Muscle layer of colon (tissue), 2 donors: ENCODE results near the gene TMEM203.

Experiments used
- H3K27ac ChIP-seq: one replicate; pipeline ENCODE4 v1.7.0; 2013; ENCODE audit warnings: low read depth, mild to moderate bottlenecking, low read length, moderate library complexity
- H3K27me3 ChIP-seq, 2 donors: one replicate each; pipeline ENCODE4 v1.7.0; 2013; ENCODE audit warnings: low read length in 2 of 2, mild to moderate bottlenecking in 2 of 2; ENCODE audit not compliant: insufficient read depth in 2 of 2, control insufficient read depth in 1 of 2
- H3K36me3 ChIP-seq: one replicate; pipeline ENCODE4 v1.7.0; 2013; ENCODE audit warnings: mild to moderate bottlenecking, low read length; ENCODE audit not compliant: insufficient read depth
- H3K4me1 ChIP-seq: one replicate; pipeline ENCODE4 v1.7.0; 2013; ENCODE audit warnings: mild to moderate bottlenecking, low read length; ENCODE audit not compliant: insufficient read depth
- H3K4me3 ChIP-seq, 2 donors: one replicate each; pipeline ENCODE4 v1.7.0; 2013; ENCODE audit warnings: low read length in 2 of 2, low read depth in 1 of 2, mild to moderate bottlenecking in 1 of 2, moderate library complexity in 1 of 2
- H3K9ac ChIP-seq: one replicate; pipeline ENCODE4 v1.7.0; 2013; ENCODE audit warnings: low read length
- H3K9me3 ChIP-seq: one replicate; pipeline ENCODE4 v1.7.0; 2013; ENCODE audit warnings: mild to moderate bottlenecking, low read length
- donor health status: abdominal sarcoma.
- donor health status: Adenocarcinoma of cecum.

TMEM203 gene

GRCh38 chr9:137218754-137219271 is 13.4 kb upstream of the TMEM203 start:
- Histone ChIP-seq H3K36me3 (no peaks in the 10 kb centered on the region), H3K9me3 (no peaks in the 10 kb centered on the region), H3K27me3 (no peaks in the 10 kb centered on the region), H3K9ac (no peak overlapping the region), H3K4me1 (peaks cover under 1% of the 10 kb centered on the region), H3K27ac (no peak overlapping the region), H3K4me3 (no peak overlapping the region)

DNA sequence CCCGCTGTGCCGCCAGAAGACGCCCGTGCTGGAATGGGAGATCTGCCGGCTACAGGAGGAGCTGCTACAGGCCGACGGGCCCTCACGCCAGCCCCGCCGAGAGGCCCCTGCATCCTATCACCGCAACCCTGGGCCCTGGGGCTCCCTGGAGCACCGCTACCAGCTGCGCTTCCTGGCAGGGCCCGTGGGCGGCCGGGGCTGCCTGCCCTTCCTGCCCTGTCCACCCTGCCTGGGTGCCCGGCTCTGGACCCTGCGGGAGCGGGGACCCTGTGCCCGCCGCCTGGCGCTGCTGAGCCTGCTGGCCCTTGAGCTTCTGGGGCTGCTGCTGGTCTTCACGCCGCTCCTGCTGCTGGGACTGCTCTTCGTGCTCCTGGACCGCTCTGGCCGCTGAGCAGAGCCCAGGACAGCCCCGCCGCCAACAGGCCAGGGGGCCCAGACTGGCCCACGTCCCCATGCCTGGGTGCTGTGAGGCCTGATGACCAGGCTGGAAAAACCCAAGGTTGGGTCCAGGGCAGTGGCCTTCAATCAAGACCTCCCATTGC is 12.8 kb upstream of the TMEM203 start:
- H3K4me1 ChIP-seq: no peaks in the 10 kb centered on the region

GRCh38 chr9:137217276-137218211 is 12.1 kb upstream of the TMEM203 start:
- H3K9ac ChIP-seq: no peak overlapping the region
- H3K4me3 ChIP-seq: no peak overlapping the region
- H3K27ac ChIP-seq: no peak overlapping the region
- no peaks in the 10 kb centered on the region for H3K36me3 ChIP-seq
- H3K27me3 ChIP-seq: no peaks in the 10 kb centered on the region
- no peaks in the 10 kb centered on the region for H3K9me3 ChIP-seq
- H3K4me1 ChIP-seq: no peaks in the 10 kb centered on the region

More for the DNA sequence above, 12.8 kb upstream of the TMEM203 start:
- Histone ChIP-seq H3K36me3 (no peaks in the 10 kb centered on the region), H3K27ac (no peak overlapping the region), H3K9ac (no peak overlapping the region), H3K9me3 (no peaks in the 10 kb centered on the region), H3K27me3 (no peaks in the 10 kb centered on the region), H3K4me3 (no peak overlapping the region)

DNA sequence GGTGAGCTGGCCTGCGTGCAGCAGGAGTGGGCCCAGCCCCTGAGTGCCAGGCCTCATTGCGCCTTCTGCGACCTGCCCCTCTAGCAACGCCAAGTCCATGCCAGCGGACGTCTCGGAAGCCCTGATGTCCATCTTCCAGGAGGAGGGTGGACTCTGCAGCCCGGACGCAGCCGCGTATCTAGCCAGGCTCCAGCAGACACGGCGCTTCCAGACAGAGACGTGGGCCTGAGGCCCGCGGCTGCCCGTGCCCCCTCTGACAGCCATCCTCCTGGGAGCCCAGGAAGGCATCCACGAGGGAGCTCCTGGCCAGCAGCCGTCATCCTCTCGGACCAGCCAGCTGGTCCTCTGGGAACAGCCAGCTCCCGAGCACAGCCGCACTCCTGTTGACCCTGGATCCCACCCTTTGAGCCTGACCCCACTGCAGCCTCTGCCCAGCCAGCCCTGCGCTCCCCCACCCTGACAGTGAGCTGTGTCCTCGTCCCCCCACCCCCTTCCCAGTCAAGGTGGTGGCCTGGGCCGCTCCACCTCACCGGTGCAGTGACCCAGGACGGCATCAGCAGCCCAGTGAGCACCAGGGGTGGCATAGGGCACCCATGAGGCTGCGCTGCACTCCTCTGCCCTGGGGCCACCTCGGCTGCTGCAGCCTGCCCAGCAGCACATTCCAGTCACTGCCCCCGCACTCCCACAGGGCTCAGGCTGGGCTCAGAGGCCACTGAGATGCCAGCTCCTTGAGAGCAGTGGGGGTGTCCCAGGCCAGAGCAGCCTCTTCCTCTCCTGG is 10.9 kb upstream of the TMEM203 start:
- no peaks in the 10 kb centered on the region for H3K4me1 ChIP-seq
- H3K4me3 ChIP-seq: no peak overlapping the region
- H3K9me3 ChIP-seq: no peaks in the 10 kb centered on the region
- no peaks in the 10 kb centered on the region for H3K36me3 ChIP-seq
- H3K27me3 ChIP-seq: no peaks in the 10 kb centered on the region
- no peak overlapping the region for H3K27ac ChIP-seq
- no peak overlapping the region for H3K9ac ChIP-seq

- H3K4me3 ChIP-seq: no peak overlapping the region
- no peaks in the 10 kb centered on the region for H3K36me3 ChIP-seq
- H3K27ac ChIP-seq: no peak overlapping the region
- no peaks in the 10 kb centered on the region for H3K27me3 ChIP-seq
- H3K9ac ChIP-seq: no peak overlapping the region
- H3K9me3 ChIP-seq: no peaks in the 10 kb centered on the region
- H3K4me1 ChIP-seq: no peaks in the 10 kb centered on the region
Observed at GRCh38 chr9:137215196-137215986, 9.9 kb upstream of the TMEM203 start.

GRCh38 chr9:137214620-137215019 is 9.2 kb upstream of the TMEM203 start:
- Histone ChIP-seq H3K9ac (no peak overlapping the region), H3K36me3 (no peaks in the 10 kb centered on the region), H3K4me1 (no peaks in the 10 kb centered on the region), H3K27ac (no peak overlapping the region), H3K4me3 (no peak overlapping the region), H3K27me3 (no peaks in the 10 kb centered on the region), H3K9me3 (no peaks in the 10 kb centered on the region)

GRCh38 chr9:137213160-137214060 is 8.0 kb upstream of the TMEM203 start:
- no peaks in the 10 kb centered on the region for H3K4me1 ChIP-seq
- no peak overlapping the region for H3K4me3 ChIP-seq
- H3K9me3 ChIP-seq: no peaks in the 10 kb centered on the region
- H3K36me3 ChIP-seq: no peaks in the 10 kb centered on the region
- H3K9ac ChIP-seq: no peak overlapping the region
- H3K27me3 ChIP-seq: no peaks in the 10 kb centered on the region
- no peak overlapping the region for H3K27ac ChIP-seq

GRCh38 chr9:137212520-137212919 is 7.1 kb upstream of the TMEM203 start:
- no peaks in the 10 kb centered on the region for H3K27me3 ChIP-seq
- no peaks in the 10 kb centered on the region for H3K9me3 ChIP-seq
- H3K27ac ChIP-seq: no peak overlapping the region
- no peaks in the 10 kb centered on the region for H3K36me3 ChIP-seq
- H3K4me3 ChIP-seq: no peak overlapping the region
- no peak overlapping the region for H3K9ac ChIP-seq
- H3K4me1 ChIP-seq: no peaks in the 10 kb centered on the region

GRCh38 chr9:137211532-137211931 is 6.1 kb upstream of the TMEM203 start:
- Histone ChIP-seq H3K9me3 (no peaks in the 10 kb centered on the region), H3K27ac (no peak overlapping the region), H3K4me1 (peaks cover 5% of the 10 kb centered on the region), H3K9ac (no peak overlapping the region), H3K4me3 (no peak overlapping the region), H3K36me3 (no peaks in the 10 kb centered on the region), H3K27me3 (no peaks in the 10 kb centered on the region)

- H3K36me3 ChIP-seq: no peaks in the 10 kb centered on the region
- no peaks in the 10 kb centered on the region for H3K27me3 ChIP-seq
- H3K9ac ChIP-seq: no peak overlapping the region
- H3K4me3 ChIP-seq: peak overlapping the region in 1 of 2 donors; percentile 97
- H3K27ac ChIP-seq: no peak overlapping the region
- H3K9me3 ChIP-seq: no peaks in the 10 kb centered on the region
- peaks cover 40% of the 10 kb centered on the region for H3K4me1 ChIP-seq
Observed at GRCh38 chr9:137206602-137207001, 1.2 kb upstream of the TMEM203 start.
